IPS DF 6.9 (cell line): ENCODE results near the gene KLF5.

ENCODE experiments used
- DNase-seq: peaks from one replicate; pipeline ENCODE4 v3.0.0-alpha.2; 2013; ENCODE audit warnings: low read depth, low spot score
- H3K27ac ChIP-seq: one replicate; pipeline ENCODE4 v1.5.1; 2013; ENCODE audit warnings: low read length, control low read depth
- H3K27me3 ChIP-seq: 2 replicates; pipeline ENCODE4 v1.6.1; 2013; ENCODE audit warnings: mild to moderate bottlenecking, low read length; ENCODE audit not compliant: control insufficient read depth, insufficient read depth
- H3K36me3 ChIP-seq: 2 replicates; pipeline ENCODE4 v1.6.1; 2013; ENCODE audit warnings: low read length; ENCODE audit not compliant: control insufficient read depth, insufficient read depth
- H3K4me1 ChIP-seq: 2 replicates; pipeline ENCODE4 v1.6.1; 2013; ENCODE audit warnings: low read length; ENCODE audit not compliant: control insufficient read depth, insufficient read depth
- H3K4me3 ChIP-seq: 2 replicates; pipeline ENCODE4 v1.5.1; 2013; ENCODE audit warnings: mild to moderate bottlenecking, low read length
- H3K9me3 ChIP-seq: 2 replicates; pipeline ENCODE4 v1.6.1; 2013; ENCODE audit warnings: low read length, inconsistent platforms; ENCODE audit not compliant: control insufficient read depth, insufficient read depth
- WGBS: extraction: QIAGEN DNeasy Blood & Tissue Kit; methylation state at CpG from one replicate; pipeline ENCODE4 v1.1.7; 2013; ENCODE audit warnings: mixed read lengths, missing lambda C conversion rate; ENCODE audit not compliant: insufficient read length, insufficient coverage; 5-methylcytosine and 5-hydroxymethylcytosine counted together

KLF5 gene

DNA sequence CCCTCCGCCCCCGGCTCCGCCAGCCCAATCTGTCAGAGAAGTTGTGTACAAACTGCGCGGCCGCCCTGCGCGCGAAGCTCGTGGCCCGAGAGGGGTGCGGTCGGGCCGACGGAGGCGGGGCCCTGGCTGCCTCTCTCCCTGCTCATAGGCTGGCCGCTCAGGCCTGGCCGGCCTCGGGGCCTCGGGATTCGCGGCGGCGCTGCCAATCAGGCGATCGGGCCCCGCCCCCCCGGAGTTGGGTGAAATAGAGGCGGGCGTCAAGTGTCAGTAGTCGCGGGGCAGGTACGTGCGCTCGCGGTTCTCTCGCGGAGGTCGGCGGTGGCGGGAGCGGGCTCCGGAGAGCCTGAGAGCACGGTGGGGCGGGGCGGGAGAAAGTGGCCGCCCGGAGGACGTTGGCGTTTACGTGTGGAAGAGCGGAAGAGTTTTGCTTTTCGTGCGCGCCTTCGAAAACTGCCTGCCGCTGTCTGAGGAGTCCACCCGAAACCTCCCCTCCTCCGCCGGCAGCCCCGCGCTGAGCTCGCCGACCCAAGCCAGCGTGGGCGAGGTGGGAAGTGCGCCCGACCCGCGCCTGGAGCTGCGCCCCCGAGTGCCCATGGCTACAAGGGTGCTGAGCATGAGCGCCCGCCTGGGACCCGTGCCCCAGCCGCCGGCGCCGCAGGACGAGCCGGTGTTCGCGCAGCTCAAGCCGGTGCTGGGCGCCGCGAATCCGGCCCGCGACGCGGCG lies at the start of gene KLF5:
Gene KLF5, plus strand, starts transcription at position 270 of the 724 bp plus-strand sequence. Its CDS starts 323 bp downstream, at position 593.
- no peaks in the 10 kb centered on the region for H3K36me3 ChIP-seq
- peaks cover 18% of the 10 kb centered on the region for H3K27me3 ChIP-seq
- no peak within 1 kb of the TSS for H3K27ac ChIP-seq
- no peaks in the 10 kb centered on the region for H3K4me1 ChIP-seq
- H3K4me3 ChIP-seq = peak within 1 kb of the TSS; percentile 82; the same call in 1 of the 2 replicates
- DNase-seq = peak; percentile 61
- no CpG with 5 or more reads among the region's 93 CpGs for WGBS
- no peaks in the 10 kb centered on the region for H3K9me3 ChIP-seq

GRCh38 chr13:73011751-73012150 lies 47.1 kb upstream of the KLF5 start:
- H3K27me3 ChIP-seq = no peaks in the 10 kb centered on the region
- no CpG with 5 or more reads among the region's 5 CpGs for WGBS

DNA sequence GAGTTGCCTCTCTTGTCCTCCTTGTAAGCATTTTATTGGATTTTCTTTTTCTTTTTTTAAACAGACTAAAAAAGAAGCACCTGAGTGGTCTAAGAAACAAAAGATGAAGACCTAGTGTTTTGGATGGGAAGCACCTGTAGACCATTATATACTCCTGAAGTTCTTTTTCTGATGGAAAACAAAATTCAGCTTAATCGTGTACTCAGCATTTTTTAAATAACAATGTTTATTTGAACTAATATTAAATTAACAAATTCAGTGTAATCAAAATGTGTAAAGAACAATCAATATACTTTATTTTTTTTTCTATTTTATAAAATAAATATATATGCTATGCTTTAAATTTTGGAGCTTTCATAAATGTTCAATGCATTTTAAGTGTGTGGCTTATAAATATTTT lies 43.0 kb upstream of the KLF5 start:
- H3K9me3 ChIP-seq = no peaks in the 10 kb centered on the region

More at GRCh38 chr13:73011751-73012150, 47.1 kb upstream of the KLF5 start:
- H3K4me3 ChIP-seq = no peak overlapping the region
- H3K9me3 ChIP-seq = no peaks in the 10 kb centered on the region
- no peak overlapping the region for H3K27ac ChIP-seq
- no peak for DNase-seq
- H3K36me3 ChIP-seq = no peaks in the 10 kb centered on the region
- no peaks in the 10 kb centered on the region for H3K4me1 ChIP-seq

DNA sequence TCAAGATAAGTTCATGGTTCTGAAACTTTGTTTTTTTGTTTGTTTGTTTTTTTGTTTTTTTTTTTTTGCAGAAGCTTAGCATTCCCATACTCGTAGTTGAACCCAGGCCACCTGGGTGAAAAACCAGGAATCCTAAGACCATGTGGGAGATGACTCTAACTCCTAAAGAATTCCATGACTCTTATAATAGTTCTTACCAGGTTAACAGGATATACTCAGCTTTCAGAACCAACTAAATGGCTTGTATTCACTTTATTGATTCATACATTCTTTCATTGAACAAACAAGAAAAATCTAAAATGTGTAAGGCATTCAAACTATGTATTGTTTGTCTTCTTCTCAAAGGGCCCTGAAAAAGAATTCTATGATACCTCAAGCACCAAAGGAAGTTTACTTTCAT lies 40.5 kb upstream of the KLF5 start:
- Histone ChIP-seq H3K4me1 (no peaks in the 10 kb centered on the region), H3K27ac (no peak overlapping the region), H3K36me3 (no peaks in the 10 kb centered on the region), H3K9me3 (no peaks in the 10 kb centered on the region), H3K4me3 (no peak overlapping the region), H3K27me3 (no peaks in the 10 kb centered on the region)
- WGBS = no CpG with 5 or more reads among the region's 1 CpG
- DNase-seq = no peak

More for the DNA sequence above, 43.0 kb upstream of the KLF5 start:
- WGBS = no CpG with 5 or more reads among the region's 1 CpG
- no peak overlapping the region for H3K27ac ChIP-seq
- H3K4me3 ChIP-seq = no peak overlapping the region
- H3K4me1 ChIP-seq = no peaks in the 10 kb centered on the region
- DNase-seq = no peak
- H3K36me3 ChIP-seq = no peaks in the 10 kb centered on the region
- H3K27me3 ChIP-seq = no peaks in the 10 kb centered on the region

DNA sequence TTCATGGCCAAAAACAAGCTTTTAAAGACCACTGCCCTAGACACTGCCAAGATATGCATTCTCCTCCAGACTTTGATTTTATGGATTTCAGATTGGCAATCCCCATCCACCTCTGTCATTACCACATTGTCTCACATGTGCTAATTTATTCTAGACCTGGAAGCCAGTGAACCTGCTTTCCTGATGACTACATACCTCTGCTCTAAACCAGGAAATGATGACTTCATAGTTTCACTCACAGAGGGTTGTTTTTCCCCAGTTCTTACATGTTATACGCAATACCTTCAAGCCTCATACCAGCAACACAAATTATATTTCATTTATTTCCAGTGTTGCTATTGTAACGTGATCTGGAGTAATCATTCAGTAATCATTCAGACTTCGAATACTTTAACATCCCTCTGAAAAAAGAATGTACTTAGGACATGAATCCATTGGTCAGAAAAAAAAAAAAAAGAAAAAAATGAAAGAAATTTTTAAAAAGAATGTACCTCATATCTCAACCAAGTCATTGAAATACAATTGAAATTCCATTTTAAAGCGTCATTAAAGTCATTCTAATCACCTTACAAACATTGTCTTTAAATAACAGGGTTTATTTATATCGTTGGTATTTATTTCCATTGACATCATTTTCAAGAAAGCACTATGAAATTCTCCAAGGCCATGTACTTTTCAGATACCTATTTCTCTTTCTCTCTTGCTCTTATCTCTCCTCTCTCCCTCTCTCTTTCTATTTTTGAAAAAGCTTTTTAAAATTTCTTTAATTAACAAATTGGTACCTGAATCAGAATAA lies 33.4 kb upstream of the KLF5 start:
- Histone ChIP-seq H3K27ac (no peak overlapping the region), H3K27me3 (no peaks in the 10 kb centered on the region), H3K4me1 (no peaks in the 10 kb centered on the region), H3K9me3 (no peaks in the 10 kb centered on the region), H3K36me3 (no peaks in the 10 kb centered on the region), H3K4me3 (no peak overlapping the region)
- no CpG with 5 or more reads among the region's 5 CpGs for WGBS
- DNase-seq = no peak

DNA sequence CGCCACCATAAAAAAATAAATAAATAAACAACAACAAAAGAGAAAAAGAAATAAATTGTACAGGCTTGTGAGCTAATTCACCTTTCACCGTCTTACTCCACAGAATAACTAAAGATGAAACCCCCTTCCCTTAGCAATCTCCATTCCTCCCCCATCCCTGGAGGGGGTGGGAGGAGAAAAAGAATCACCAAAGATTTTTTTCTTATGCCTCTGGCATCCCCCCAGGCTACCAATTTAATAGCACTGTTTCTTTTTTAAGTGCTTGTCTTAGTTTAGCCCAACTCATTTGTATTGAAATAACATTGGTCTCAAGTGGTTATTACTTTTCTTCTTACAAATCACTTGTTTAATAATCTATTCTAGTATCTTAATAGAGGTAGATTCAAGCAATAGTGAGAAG lies 23.9 kb upstream of the KLF5 start:
- no peaks in the 10 kb centered on the region for H3K36me3 ChIP-seq
- DNase-seq = no peak
- no peaks in the 10 kb centered on the region for H3K4me1 ChIP-seq
- WGBS = no CpG with 5 or more reads among the region's 2 CpGs
- no peaks in the 10 kb centered on the region for H3K27me3 ChIP-seq
- H3K27ac ChIP-seq = no peak overlapping the region
- H3K9me3 ChIP-seq = no peaks in the 10 kb centered on the region
- no peak overlapping the region for H3K4me3 ChIP-seq

DNA sequence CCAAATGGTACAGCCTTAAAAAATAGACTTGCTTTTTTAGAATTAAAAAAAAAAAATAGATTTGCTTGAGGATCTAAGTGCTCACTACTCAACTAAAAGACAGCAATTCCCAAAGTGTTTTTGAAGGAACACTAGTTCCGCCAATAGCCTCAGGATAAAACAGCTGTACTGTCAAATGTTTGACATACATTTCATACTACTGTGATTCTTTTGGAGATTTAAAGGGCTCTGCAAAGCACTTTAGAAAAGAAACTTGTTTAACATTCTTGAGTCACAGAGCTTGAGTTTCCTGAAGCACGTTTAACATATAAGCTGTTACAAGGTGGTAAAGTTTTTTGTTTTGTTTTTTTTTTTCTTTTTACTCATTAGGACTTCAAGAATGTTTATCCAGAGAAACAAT lies 23.1 kb upstream of the KLF5 start:
- H3K4me3 ChIP-seq = no peak overlapping the region
- H3K36me3 ChIP-seq = no peaks in the 10 kb centered on the region
- no CpG with 5 or more reads among the region's 2 CpGs for WGBS
- no peaks in the 10 kb centered on the region for H3K9me3 ChIP-seq
- DNase-seq = no peak
- no peaks in the 10 kb centered on the region for H3K27me3 ChIP-seq
- no peak overlapping the region for H3K27ac ChIP-seq
- H3K4me1 ChIP-seq = no peaks in the 10 kb centered on the region

- no CpG with 5 or more reads among the region's 4 CpGs for WGBS
Measured at GRCh38 chr13:73036566-73036965, 22.2 kb upstream of the KLF5 start.

GRCh38 chr13:73038064-73038463 lies 20.7 kb upstream of the KLF5 start:
- Histone ChIP-seq H3K27me3 (no peaks in the 10 kb centered on the region), H3K27ac (no peak overlapping the region), H3K4me1 (no peaks in the 10 kb centered on the region), H3K9me3 (no peaks in the 10 kb centered on the region), H3K4me3 (no peak overlapping the region), H3K36me3 (no peaks in the 10 kb centered on the region)
- DNase-seq = no peak

More at GRCh38 chr13:73036566-73036965, 22.2 kb upstream of the KLF5 start:
- H3K4me3 ChIP-seq = no peak overlapping the region
- no peaks in the 10 kb centered on the region for H3K4me1 ChIP-seq
- no peaks in the 10 kb centered on the region for H3K27me3 ChIP-seq
- H3K36me3 ChIP-seq = no peaks in the 10 kb centered on the region
- DNase-seq = no peak
- no peak overlapping the region for H3K27ac ChIP-seq
- H3K9me3 ChIP-seq = no peaks in the 10 kb centered on the region

DNA sequence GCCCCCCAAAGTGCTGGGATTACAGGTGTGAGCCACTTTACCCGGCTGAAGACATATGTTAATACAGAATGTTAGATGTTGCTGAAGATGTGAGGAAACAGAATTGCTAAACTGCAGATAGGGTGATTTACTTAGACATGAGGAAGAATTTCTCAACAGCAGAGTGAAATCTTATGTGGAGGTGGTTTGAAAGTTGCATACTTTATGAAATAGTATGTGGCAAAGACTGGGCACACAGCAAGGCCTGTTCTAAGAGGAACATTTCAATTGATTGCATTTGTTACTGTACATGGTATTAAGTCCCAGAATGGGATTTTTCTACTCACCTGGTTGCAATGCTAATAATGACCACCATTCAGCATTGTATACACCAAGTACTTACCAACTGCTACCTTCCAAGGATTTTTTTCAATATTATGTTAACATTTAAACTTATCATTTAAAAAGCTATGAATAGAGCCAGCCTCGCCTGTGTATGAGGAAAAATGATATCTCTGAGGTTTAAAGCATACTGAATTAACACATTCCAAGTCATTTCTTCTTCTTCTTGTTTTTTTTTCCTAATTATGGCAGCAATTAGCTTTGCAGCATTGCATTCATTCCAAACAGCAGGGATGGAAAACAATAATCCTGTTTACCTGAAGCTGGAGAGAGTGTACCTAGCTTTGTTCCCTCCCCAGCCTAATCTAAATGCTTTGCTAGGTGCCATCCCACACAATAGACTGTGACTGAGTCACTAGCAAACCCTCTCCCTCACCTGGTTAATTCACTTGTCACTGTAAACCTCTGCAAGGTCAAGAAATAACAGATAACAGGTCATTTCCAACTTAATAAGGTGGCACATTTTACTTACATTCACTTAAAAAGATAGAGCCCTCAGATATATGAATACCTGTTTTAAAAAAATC lies 19.4 kb upstream of the KLF5 start:
- H3K27ac ChIP-seq = no peak overlapping the region
- no peak for DNase-seq
- H3K27me3 ChIP-seq = no peaks in the 10 kb centered on the region
- H3K9me3 ChIP-seq = no peaks in the 10 kb centered on the region
- no CpG with 5 or more reads among the region's 2 CpGs for WGBS
- no peak overlapping the region for H3K4me3 ChIP-seq
- no peaks in the 10 kb centered on the region for H3K4me1 ChIP-seq
- no peaks in the 10 kb centered on the region for H3K36me3 ChIP-seq
